SH-SY5Y (cell line): ENCODE data around the gene TEX29.

Source experiments
- GATA2 ChIP-seq: IDR thresholded peaks from 2 replicates; pipeline ENCODE4 v1.6.1; 2011; ENCODE audit warnings: mild to moderate bottlenecking, low read depth, low read length
- GATA3 ChIP-seq: IDR thresholded peaks from 2 replicates; pipeline ENCODE4 v1.6.1; 2011; ENCODE audit warnings: low read depth, mild to moderate bottlenecking, low read length, moderate library complexity

DNA sequence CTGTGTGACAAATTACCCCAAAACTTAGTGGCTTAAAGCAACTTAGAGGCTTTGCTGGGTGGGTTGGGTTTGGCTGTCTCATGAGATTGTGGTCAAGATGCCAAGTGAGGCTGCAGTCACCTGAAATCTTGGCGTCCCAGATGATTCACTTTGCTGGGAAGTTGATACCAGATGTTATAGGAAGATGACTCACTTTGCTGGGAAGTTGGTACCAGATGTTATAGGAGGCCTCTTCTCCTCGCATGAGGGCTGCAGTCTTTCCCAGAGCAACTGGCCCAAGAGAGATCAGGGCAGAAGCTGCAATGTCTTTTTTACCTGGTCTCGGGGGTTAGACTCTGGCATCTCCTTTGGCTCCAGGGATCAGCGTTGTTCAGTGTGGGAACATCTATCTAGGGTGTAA, 16.8 kb downstream of the TEX29 start:
- no peak for TF ChIP-seq GATA2
- TF ChIP-seq GATA3, result no peak
